HepG2 (cell line): ENCODE results near the gene KLK10. TPM values are rescaled to one million over a fixed set of nuclear protein-coding genes. Genes with fewer than 3 reads are reported as not detected.

ENCODE experiments used
- ATAC-seq: fragments of 200-7000 bp; cut with Tn5 transposase; 3 replicates; pipeline ENCODE4 v1.9.1; 2020; ENCODE audit warnings: mild to moderate bottlenecking, moderate library complexity
- BruUV-seq: library from RNA; stranded (reverse); fragments of 400-500 nt; replicated peaks from 2 replicates; lab custom pipeline; 2021; lab: Mats Ljungman, UMichigan
- CTCF ChIA-PET: fragments of 300-600 bp; formaldehyde crosslinking; extraction: SDS; loops from one replicate; lab custom pipeline; 2021; ENCODE audit warnings: low total read pairs, inconsistent platforms, low intra/inter-chr PET ratio; lab: Yijun Ruan, JAX
- POLR2A ChIA-PET: fragments of 350-600 bp; sonication (Branson Sonifier 250); formaldehyde crosslinking; loops from one replicate; lab custom pipeline; 2020; ENCODE audit warnings: antibody characterized with exemption, inconsistent platforms; lab: Yijun Ruan, JAX
- DNase-seq: peaks from one replicate; pipeline ENCODE4 v3.0.0-alpha.2; 2015; ENCODE audit warnings: low spot score
- FAIRE-seq: peaks from 3 replicates; lab custom pipeline; 2011; peaks lifted over from hg19 to GRCh38; lab: Jason Lieb, UNC
- H2AFZ ChIP-seq: one replicate; pipeline ENCODE4 v1.6.1; 2011; ENCODE audit warnings: low read length, inconsistent platforms
- H3K27ac ChIP-seq: fragments of 300-600 bp; 3 replicates; pipeline ENCODE4 v1.8.0; 2011; ENCODE audit warnings: mixed run types, mild to moderate bottlenecking, mixed read lengths, low read length, inconsistent platforms; ENCODE audit not compliant: insufficient read depth; ENCODE audit errors: extremely low read length
- H3K27me3 ChIP-seq, 2 experiments: fragments of 200-600 bp in 1 of 2; 2 replicates in 1 of 2; 3 replicates in 1 of 2; pipeline versions ENCODE4 v1.6.0 to v1.8.0; 2011; ENCODE audit warnings: low read length in 2 of 2, mild to moderate bottlenecking in 2 of 2, moderate library complexity in 2 of 2, inconsistent platforms in 1 of 2; ENCODE audit not compliant: insufficient read depth in 2 of 2, control insufficient read depth in 1 of 2
- H3K36me3 ChIP-seq, 2 experiments: fragments of 200-600 bp in 1 of 2; replicated peaks in 1 of 2; 2 replicates in 1 of 2; 3 replicates in 1 of 2; pipeline versions ENCODE4 v1.5.1 to v1.8.0; 2011; ENCODE audit warnings: low read length in 2 of 2, inconsistent platforms in 1 of 2; ENCODE audit not compliant: insufficient read depth in 2 of 2, control insufficient read depth in 1 of 2
- H3K4me1 ChIP-seq: 2 replicates; pipeline ENCODE4 v1.5.1; 2012; ENCODE audit warnings: low read length, inconsistent platforms; ENCODE audit not compliant: insufficient read depth
- H3K4me2 ChIP-seq: 2 replicates; pipeline ENCODE4 v1.6.0; 2011; ENCODE audit warnings: low read depth, low read length, inconsistent platforms
- H3K4me3 ChIP-seq, 3 experiments: fragments of 200-600 bp in 1 of 3; sonication (generic), shearing (Covaris generic) in 1 of 3; replicated peaks in 1 of 3; 2 replicates each; pipeline ENCODE4 v1.5.1; 2011 to 2016; ENCODE audit warnings: low read length in 3 of 3, inconsistent platforms in 2 of 3, low read depth in 2 of 3, mild to moderate bottlenecking in 2 of 3, control low read depth in 1 of 3, mixed read lengths in 1 of 3; ENCODE audit not compliant: insufficient read depth in 1 of 3
- H3K79me2 ChIP-seq: one replicate; pipeline ENCODE4 v1.6.1; 2011; ENCODE audit warnings: low read length, inconsistent platforms; ENCODE audit not compliant: insufficient read depth
- H3K9ac ChIP-seq: 2 replicates; pipeline ENCODE4 v1.6.0; 2011; ENCODE audit warnings: mild to moderate bottlenecking, low read depth, low read length, inconsistent platforms; ENCODE audit not compliant: insufficient read depth
- H3K9me3 ChIP-seq: 2 replicates; pipeline ENCODE4 v1.5.1; 2012; ENCODE audit warnings: mild to moderate bottlenecking, low read length
- H4K20me1 ChIP-seq: 2 replicates; pipeline ENCODE4 v1.6.0; 2011; ENCODE audit warnings: inconsistent platforms, mild to moderate bottlenecking, low read length, moderate library complexity; ENCODE audit not compliant: insufficient read depth
- BRF2 ChIP-seq: sonication (generic); formaldehyde crosslinking; IDR thresholded peaks from 2 replicates; pipeline ENCODE4 v1.8.1; 2022; ENCODE audit warnings: mild to moderate bottlenecking, missing genetic modification reagents
- CSRNP1 ChIP-seq: sonication (generic); formaldehyde crosslinking; IDR thresholded peaks from 2 replicates; pipeline ENCODE4 v1.8.1; 2023; ENCODE audit warnings: mild to moderate bottlenecking, missing genetic modification reagents
- FOXC1 ChIP-seq: sonication (generic); formaldehyde crosslinking; IDR thresholded peaks from 2 replicates; pipeline ENCODE4 v1.8.0; 2022; ENCODE audit warnings: mild to moderate bottlenecking, missing genetic modification reagents, borderline replicate concordance
- HOXA3 ChIP-seq: sonication (generic); formaldehyde crosslinking; IDR thresholded peaks from 2 replicates; pipeline ENCODE4 v1.5.0; 2020; ENCODE audit warnings: missing genetic modification reagents
- MXD1 ChIP-seq: sonication (generic); formaldehyde crosslinking; IDR thresholded peaks from 2 replicates; pipeline ENCODE4 v1.4.0; 2020; ENCODE audit warnings: mild to moderate bottlenecking, missing genetic modification reagents
- RELA ChIP-seq: sonication (generic); formaldehyde crosslinking; IDR thresholded peaks from 2 replicates; pipeline ENCODE4 v1.4.0; 2020; ENCODE audit warnings: missing genetic modification reagents
- SATB2 ChIP-seq: sonication (generic); formaldehyde crosslinking; IDR thresholded peaks from 2 replicates; pipeline ENCODE4 v1.5.0; 2020; ENCODE audit warnings: missing genetic modification reagents
- TBL1XR1 ChIP-seq: fragments of 150-350 bp; IDR thresholded peaks from 2 replicates; pipeline ENCODE4 v1.6.1; 2014; ENCODE audit warnings: borderline replicate concordance, low read length; ENCODE audit not compliant: partially characterized antibody
- ZBTB34 ChIP-seq: sonication (generic); formaldehyde crosslinking; IDR thresholded peaks from 2 replicates; pipeline ENCODE4 v1.8.0; 2022; ENCODE audit warnings: mild to moderate bottlenecking, missing genetic modification reagents
- ZNF280D ChIP-seq: sonication (generic); formaldehyde crosslinking; IDR thresholded peaks from 2 replicates; pipeline ENCODE4 v1.5.1; 2020; ENCODE audit warnings: mild to moderate bottlenecking, missing genetic modification reagents
- ZNF652 ChIP-seq: IDR thresholded peaks from 2 replicates; pipeline ENCODE4 v1.6.1; 2016; ENCODE audit warnings: low read depth, borderline replicate concordance
- WGBS: methylation state at CpG from one replicate; pipeline ENCODE4 v1.1.6; 2017; ENCODE audit warnings: low lambda C conversion rate; 5-methylcytosine and 5-hydroxymethylcytosine counted together
- in situ Hi-C: cut with HindIII; loops from 2 replicates; pipeline ENCODE4 v1.10.0; 2017; ENCODE audit warnings: low pct_unique_long_range_greater_than_20kb; ENCODE audit not compliant: extremely low pct_ligation_motif_present
- intact Hi-C: fragments of 100-400 bp; cut with micrococcal nuclease; formaldehyde crosslinking; loops from one replicate; pipeline ENCODE4 v1.10.0; 2022; ENCODE audit not compliant: unreplicated experiment
- polyA plus RNA-seq, 8 experiments: library from polyadenylated mRNA; depleted of rRNA in 3 of 8; stranded (reverse) in 7 of 8; unstranded in 1 of 8; fragments of >200 nt; fragmentation: Illumina TruSeq in 4 of 8; extraction: Trizol in 4 of 8; gene quantifications; 2 replicates each; pipeline versions ENCODE4 v1.2.1 to v1.2.3, GENCODE V29; 2011 to 2016; ENCODE audit warnings: low read depth in 4 of 8, missing spikeins in 1 of 8, mixed read lengths in 1 of 8; ENCODE audit not compliant: insufficient read depth in 1 of 8
- total RNA-seq, 5 experiments: library from RNA; depleted of rRNA; stranded (reverse); fragments of >200 nt; fragmentation: Illumina TruSeq; extraction: Trizol; gene quantifications; 2 replicates each; pipeline ENCODE4 v1.2.3, GENCODE V29; 2016; ENCODE audit warnings: low read depth in 1 of 5

The KLK10 gene
- total and polyA plus RNA-seq, 2 of the 13 experiments (the other 11 are each of a cell fraction or from before 2014, with no cell fraction given), result not detected

GRCh38 chr19:51066393-51067186, 47.1 kb upstream of the KLK10 start (continued):
- TF ChIP-seq ZNF280D (no peak), BRF2 (CRISPR knock-in tag) (no peak), FOXC1 (no peak), SATB2 (CRISPR knock-in tag) (no peak), RELA (no peak)

GRCh38 chr19:51065221-51065960, 45.9 kb upstream of the KLK10 start:
- no peak overlapping the region for H3K27ac ChIP-seq
- H2AFZ ChIP-seq, result no peak overlapping the region
- H3K4me2 ChIP-seq, result no peak overlapping the region
- FAIRE-seq, result no peak
- H3K4me1 ChIP-seq, result no peaks in the 10 kb centered on the region
- no peaks in the 10 kb centered on the region for H3K79me2 ChIP-seq
- H4K20me1 ChIP-seq, result no peaks in the 10 kb centered on the region
- ATAC-seq, result no peak; the same call in 2 of the 3 replicates
- no peak overlapping the region for H3K4me3 ChIP-seq
- no peaks in the 10 kb centered on the region for H3K36me3 ChIP-seq
- ChIA-PET POLR2A (no interaction called here), CTCF (no interaction called here)
- no peak for DNase-seq
- 22% methylated on average over 24 of the region's 25 CpGs for WGBS
- peaks cover 0 to 3% of the 10 kb centered on the region in 2 experiments; a peak in 2 of 5 replicates for H3K27me3 ChIP-seq
- in situ Hi-C loops, result no loop called here
- intact Hi-C loops, result no loop called here
- no peak overlapping the region for H3K9ac ChIP-seq
- no TSS peak for BruUV-seq
- H3K9me3 ChIP-seq, result no peaks in the 10 kb centered on the region
- no peak for TF ChIP-seq MXD1 (CRISPR knock-in tag)
- TF ChIP-seq CSRNP1, result no peak
- TF ChIP-seq ZBTB34 (CRISPR knock-in tag), result no peak
- TF ChIP-seq TBL1XR1, result no peak
- no peak for TF ChIP-seq HOXA3 (CRISPR knock-in tag)
- TF ChIP-seq ZNF652, result no peak
